Hepatocyte (in vitro differentiated cells): ENCODE results near the gene TREML2. TPM values are rescaled to one million over a fixed set of nuclear protein-coding genes. Genes with fewer than 3 reads are reported as not detected.

Source experiments
- DNase-seq: peaks from one replicate; pipeline ENCODE4 v3.0.0-alpha.2; 2016; ENCODE audit warnings: low spot score
- H2AFZ ChIP-seq: fragments of 200-600 bp; sonication (generic); 2 replicates; pipeline ENCODE4 v1.6.0; 2016; ENCODE audit warnings: antibody characterized with exemption, mild to moderate bottlenecking
- H3K27ac ChIP-seq: fragments of 200-600 bp; sonication (generic); 2 replicates; pipeline ENCODE4 v1.5.1; 2016; ENCODE audit warnings: mild to moderate bottlenecking
- H3K27me3 ChIP-seq: fragments of 200-600 bp; sonication (generic); 2 replicates; pipeline ENCODE4 v1.6.1; 2016
- H3K36me3 ChIP-seq: fragments of 200-600 bp; sonication (generic); replicated peaks from 2 replicates; pipeline ENCODE4 v1.5.1; 2016; ENCODE audit warnings: low read depth; ENCODE audit not compliant: insufficient read depth
- H3K4me1 ChIP-seq: fragments of 200-600 bp; sonication (generic); 2 replicates; pipeline ENCODE4 v1.5.1; 2016; ENCODE audit warnings: mild to moderate bottlenecking, moderate library complexity; ENCODE audit not compliant: insufficient read depth
- H3K4me2 ChIP-seq: fragments of 200-600 bp; sonication (generic); 2 replicates; pipeline ENCODE4 v1.6.0; 2016
- H3K4me3 ChIP-seq: fragments of 200-600 bp; sonication (generic); 2 replicates; pipeline ENCODE4 v1.5.1; 2016; ENCODE audit warnings: mild to moderate bottlenecking
- H3K79me2 ChIP-seq: fragments of 200-600 bp; sonication (generic); 2 replicates; pipeline ENCODE4 v1.6.0; 2017; ENCODE audit warnings: mild to moderate bottlenecking
- H3K9me2 ChIP-seq: fragments of 200-600 bp; sonication (generic); replicated peaks from 2 replicates; pipeline ENCODE4 v1.6.0; 2017; ENCODE audit warnings: mild to moderate bottlenecking; ENCODE audit not compliant: insufficient read depth
- H3K9me3 ChIP-seq: fragments of 200-600 bp; sonication (generic); 2 replicates; pipeline ENCODE4 v1.5.1; 2016; ENCODE audit warnings: low read depth, mild to moderate bottlenecking
- H4K20me1 ChIP-seq: fragments of 200-600 bp; sonication (generic); 2 replicates; pipeline ENCODE4 v1.6.0; 2016; ENCODE audit warnings: mild to moderate bottlenecking; ENCODE audit not compliant: insufficient read depth, poor library complexity, severe bottlenecking
- CTCF ChIP-seq: fragments of 200-600 bp; sonication (generic); IDR thresholded peaks from 2 replicates; pipeline ENCODE4 v1.5.1; 2016; ENCODE audit warnings: antibody characterized with exemption, mild to moderate bottlenecking; ENCODE audit not compliant: poor library complexity
- EZH2 ChIP-seq: fragments of 200-600 bp; sonication (generic); IDR thresholded peaks from 2 replicates; pipeline ENCODE4 v1.6.1; 2016; ENCODE audit warnings: antibody characterized with exemption, mild to moderate bottlenecking, borderline replicate concordance
- EZH2phosphoT487 ChIP-seq: fragments of 200-600 bp; sonication (generic); IDR thresholded peaks from one replicate; pipeline ENCODE4 v1.6.1; 2018; ENCODE audit warnings: antibody characterized with exemption, mild to moderate bottlenecking, low read depth, moderate library complexity; ENCODE audit not compliant: unreplicated experiment, severe bottlenecking
- WGBS: methylation state at CpG from one replicate; pipeline ENCODE4 v1.1.6; 2016; ENCODE audit warnings: low lambda C conversion rate; ENCODE audit errors: missing lambda C conversion rate; 5-methylcytosine and 5-hydroxymethylcytosine counted together
- polyA plus RNA-seq: library from polyadenylated mRNA; unstranded; fragments of >200 nt; fragmentation: Nextera tagmentation; extraction: Ambion mirVana; gene quantifications from 2 replicates; pipeline ENCODE4 v1.2.1, GENCODE V29; 2016
- total RNA-seq: library from RNA; depleted of rRNA; stranded (reverse); fragments of >200 nt; gene quantifications from 2 replicates; pipeline ENCODE4 v1.2.3, GENCODE V29; 2014

TREML2 gene
- total and polyA plus RNA-seq, 2 experiments from 2014 or later = 0.40 TPM; not detected in 1

- H2AFZ ChIP-seq = no peak overlapping the region
- H3K36me3 ChIP-seq = no peaks in the 10 kb centered on the region
- 86% methylated on average over 1 of the region's 1 CpG for WGBS
- H3K79me2 ChIP-seq = no peaks in the 10 kb centered on the region
- H3K27ac ChIP-seq = peak overlapping the region; percentile 43
- no peak for DNase-seq
- no peak overlapping the region for H3K4me3 ChIP-seq
- H3K9me2 ChIP-seq = no peaks in the 10 kb centered on the region
- peaks cover 6% of the 10 kb centered on the region for H3K4me1 ChIP-seq
- H4K20me1 ChIP-seq = no peaks in the 10 kb centered on the region
- no peaks in the 10 kb centered on the region for H3K9me3 ChIP-seq
- H3K4me2 ChIP-seq = no peak overlapping the region
- peaks cover 21% of the 10 kb centered on the region for H3K27me3 ChIP-seq
- no peak for TF ChIP-seq CTCF
Observed at GRCh38 chr6:41199552-41200246, 1.2 kb downstream of the TREML2 start.

- Histone ChIP-seq H3K27ac (no peak overlapping the region), H3K4me3 (no peak overlapping the region), H3K4me2 (no peak overlapping the region), H3K79me2 (no peaks in the 10 kb centered on the region), H3K36me3 (no peaks in the 10 kb centered on the region), H4K20me1 (no peaks in the 10 kb centered on the region), H3K4me1 (peaks cover 6% of the 10 kb centered on the region), H3K27me3 (peaks cover 21% of the 10 kb centered on the region), H3K9me2 (no peaks in the 10 kb centered on the region), H3K9me3 (no peaks in the 10 kb centered on the region), H2AFZ (no peak overlapping the region)
- no peak for TF ChIP-seq CTCF
- no peak for TF ChIP-seq EZH2
- no peak for TF ChIP-seq EZH2phosphoT487
- no peak for DNase-seq
- WGBS = 100% methylated on average over 3 of the region's 3 CpGs
Observed at GRCh38 chr6:41197234-41197633, 3.7 kb downstream of the TREML2 start.

- no peaks in the 10 kb centered on the region for H3K9me3 ChIP-seq
- no peak for TF ChIP-seq EZH2phosphoT487
- no peak for TF ChIP-seq EZH2
- no peak for TF ChIP-seq CTCF
- peaks cover 21% of the 10 kb centered on the region for H3K27me3 ChIP-seq
- no peaks in the 10 kb centered on the region for H4K20me1 ChIP-seq
- WGBS = 96% methylated on average over 3 of the region's 3 CpGs
- no peaks in the 10 kb centered on the region for H3K36me3 ChIP-seq
- DNase-seq = no peak
- no peaks in the 10 kb centered on the region for H3K4me1 ChIP-seq
- H2AFZ ChIP-seq = no peak overlapping the region
- H3K27ac ChIP-seq = no peak overlapping the region
- H3K9me2 ChIP-seq = no peaks in the 10 kb centered on the region
- H3K79me2 ChIP-seq = no peaks in the 10 kb centered on the region
- H3K4me2 ChIP-seq = no peak overlapping the region
- no peak overlapping the region for H3K4me3 ChIP-seq
Observed at GRCh38 chr6:41194386-41194785, 6.6 kb downstream of the TREML2 start.

- Histone ChIP-seq H3K9me2 (no peaks in the 10 kb centered on the region), H3K27me3 (peaks cover 21% of the 10 kb centered on the region), H3K36me3 (no peaks in the 10 kb centered on the region), H3K4me1 (no peaks in the 10 kb centered on the region), H3K79me2 (no peaks in the 10 kb centered on the region), H4K20me1 (no peaks in the 10 kb centered on the region), H3K4me3 (no peak overlapping the region), H2AFZ (no peak overlapping the region), H3K27ac (no peak overlapping the region), H3K9me3 (no peaks in the 10 kb centered on the region), H3K4me2 (no peak overlapping the region)
- WGBS = 49% methylated on average over 2 of the region's 5 CpGs
- TF ChIP-seq CTCF (no peak), EZH2phosphoT487 (no peak), EZH2 (no peak)
- no peak for DNase-seq
Observed at GRCh38 chr6:41193884-41194283, 7.1 kb downstream of the TREML2 start.
